ENCODE results near the gene DUT.

DNA sequence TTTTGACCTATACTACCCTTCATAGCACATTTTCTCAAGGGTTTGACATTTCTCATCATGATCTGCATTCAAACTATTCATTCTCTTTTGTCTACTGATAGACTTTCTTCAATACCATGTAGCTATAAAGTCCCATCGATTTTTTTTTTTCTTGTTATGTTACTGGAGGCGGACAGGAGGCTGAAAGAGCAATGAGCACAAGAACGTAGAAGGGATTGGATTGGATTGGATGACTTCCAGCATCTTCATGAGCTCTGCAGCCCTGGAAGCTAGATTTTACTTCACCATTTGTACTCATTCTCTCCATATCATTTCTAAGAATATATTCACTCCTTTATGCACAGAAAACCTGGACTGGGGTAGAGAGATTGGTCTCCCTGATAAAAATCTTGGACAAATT is 43.2 kb downstream of the DUT start:
- TF ChIP-seq BHLHE40 (IDR thresholded peaks at IDR 0.05; ENCODE audit: borderline replicate concordance) (no peak), ZNF384 (IDR thresholded peaks at IDR 0.05) (no peak), ELF4 (IDR thresholded peaks at IDR 0.05) (no peak), SP1 (IDR thresholded peaks at IDR 0.05) (no peak), FOXA1 (IDR thresholded peaks at IDR 0.05) (no peak)
